PC-3 (cell line): ENCODE data around the gene NBDY.

ENCODE experiments used
- CTCF ChIP-seq: fragments of 300-600 bp; sonication (generic); conservative IDR thresholded peaks from 2 replicates; pipeline ENCODE4 v1.5.1; 2017; ENCODE audit warnings: antibody characterized with exemption, low read depth, mild to moderate bottlenecking, low read length
- EZH2 ChIP-seq: fragments of 300-600 bp; sonication (generic); IDR thresholded peaks from one replicate; pipeline ENCODE4 v1.6.1; 2017; ENCODE audit warnings: antibody characterized with exemption, mild to moderate bottlenecking, low read length; ENCODE audit not compliant: unreplicated experiment
- EZH2phosphoT487 ChIP-seq: fragments of 300-600 bp; sonication (generic); IDR thresholded peaks from 2 replicates; pipeline ENCODE4 v1.6.1; 2018; ENCODE audit warnings: mild to moderate bottlenecking, antibody characterized with exemption, low read length, borderline replicate concordance

DNA sequence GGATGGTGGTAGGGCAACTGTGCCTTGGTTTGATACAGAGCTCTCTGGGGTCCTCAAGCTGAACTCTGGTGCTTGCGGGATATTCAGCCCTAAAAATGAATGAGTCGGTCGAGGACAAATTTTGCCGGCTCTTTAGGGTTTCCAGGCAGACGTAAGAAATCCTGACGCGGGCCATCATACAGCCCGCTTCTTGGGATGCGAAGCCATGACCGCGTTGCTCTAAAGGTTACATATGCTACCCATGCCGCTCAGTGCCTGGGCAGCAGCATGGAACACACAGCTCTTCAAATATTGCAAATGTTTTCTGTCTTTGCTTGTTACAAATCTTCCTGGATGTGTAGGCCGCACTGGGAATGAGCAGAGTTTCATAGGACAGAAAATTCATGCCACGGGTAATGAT, 55.6 kb downstream of the NBDY start:
- TF ChIP-seq CTCF (no peak), EZH2phosphoT487 (no peak), EZH2 (no peak)
